Activated CD4-positive, alpha-beta T cell treated with anti-CD3 and anti-CD28 coated beads, Interleukin-2, Interleukin-4, amounts not matched to agents 100 ng/mL and 50 ng/mL, durations not matched to agents 16 hours and 8 hours (primary cell): ENCODE data around the gene DMXL2.

Source experiments
- DNase-seq: peaks from one replicate; pipeline ENCODE4 v3.0.0-alpha.2; 2020; ENCODE audit warnings: low spot score

The DMXL2 gene

GRCh38 chr15:51405693-51406523, 216.7 kb downstream of the DMXL2 start:
- no peak for DNase-seq

GRCh38 chr15:51403946-51404695, 218.4 kb downstream of the DMXL2 start:
- no peak for DNase-seq

GRCh38 chr15:51403072-51403878, 219.3 kb downstream of the DMXL2 start:
- DNase-seq = no peak

DNA sequence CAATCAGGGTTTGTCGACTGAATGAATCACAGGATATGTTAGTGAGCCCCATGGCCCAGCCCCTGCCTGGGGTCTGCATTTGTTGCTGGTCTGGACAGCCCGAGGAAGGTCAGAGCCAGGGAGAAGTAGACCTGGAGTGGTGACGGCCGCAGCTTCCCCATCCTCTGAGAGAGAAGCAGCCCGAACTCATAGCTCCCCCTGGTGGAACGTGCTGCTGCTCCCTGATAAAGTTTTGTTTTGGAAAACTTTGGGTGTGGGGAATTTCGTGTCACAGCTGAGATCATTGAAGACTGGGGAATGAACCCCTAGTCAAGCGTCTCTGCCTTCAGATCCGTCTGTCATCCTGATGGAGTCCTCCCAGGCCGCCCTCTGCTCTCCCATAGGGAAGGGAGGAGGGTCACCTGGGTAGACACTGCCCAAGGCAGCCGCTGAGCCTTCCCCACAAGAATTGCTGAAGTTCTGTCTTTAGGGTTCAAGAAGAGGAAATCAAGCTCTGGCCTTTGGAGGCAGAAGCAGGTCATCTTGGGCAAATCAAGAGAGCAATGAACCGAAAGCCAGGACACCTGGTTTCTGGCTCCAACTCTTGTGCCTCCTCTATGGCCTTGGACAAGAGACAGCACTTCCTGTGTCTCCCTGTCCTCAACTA, 220.6 kb downstream of the DMXL2 start:
- no peak for DNase-seq

GRCh38 chr15:51401051-51401780, 221.4 kb downstream of the DMXL2 start:
- DNase-seq = no peak

DNA sequence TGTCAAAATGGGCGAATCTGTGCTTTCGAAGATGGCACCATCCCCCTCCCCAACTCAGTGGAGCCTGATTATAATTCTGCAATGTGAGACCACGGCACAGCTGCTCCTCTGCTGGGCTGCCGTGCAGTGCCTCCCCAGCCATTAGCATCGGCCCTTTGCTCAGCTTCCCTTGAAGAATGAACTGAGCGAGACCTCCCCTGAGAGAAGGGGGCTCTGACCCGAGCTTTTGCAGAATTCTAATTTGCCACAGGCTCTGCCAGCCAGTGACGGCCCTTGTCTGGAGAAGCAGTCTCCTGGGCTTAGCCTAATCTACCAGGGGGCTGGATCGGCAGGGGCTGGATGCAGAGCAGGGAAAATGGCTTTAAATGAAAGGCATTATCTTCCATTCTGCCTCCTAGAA, 223.9 kb downstream of the DMXL2 start:
- DNase-seq = no peak
